OCI-LY1 (cell line): ENCODE measurements around the gene MELTF.

Experiments used
- H2AFZ ChIP-seq: fragments of 200-600 bp; sonication (generic), shearing (Covaris generic); 2 replicates; pipeline ENCODE4 v1.6.0; 2014; ENCODE audit warnings: antibody characterized with exemption, mild to moderate bottlenecking, low read length
- H3F3A ChIP-seq: fragments of 200-600 bp; sonication (generic), shearing (Covaris generic); 2 replicates; pipeline ENCODE4 v1.6.0; 2014; ENCODE audit warnings: mild to moderate bottlenecking, antibody characterized with exemption, low read length, moderate library complexity; ENCODE audit not compliant: insufficient read depth
- H3K27ac ChIP-seq: fragments of 200-600 bp; sonication (generic); 2 replicates; pipeline ENCODE4 v1.5.1; 2014; ENCODE audit warnings: low read length, mixed run types, mild to moderate bottlenecking, low read depth; ENCODE audit not compliant: poor library complexity, severe bottlenecking
- H3K27me3 ChIP-seq: fragments of 200-600 bp; sonication (generic); 2 replicates; pipeline ENCODE4 v1.6.0; 2014; ENCODE audit warnings: antibody characterized with exemption, mild to moderate bottlenecking, low read length, moderate library complexity; ENCODE audit not compliant: insufficient read depth
- H3K36me3 ChIP-seq: fragments of 200-600 bp; sonication (generic); 2 replicates; pipeline ENCODE4 v1.6.1; 2014; ENCODE audit warnings: mild to moderate bottlenecking, antibody characterized with exemption, low read length, moderate library complexity, mixed read lengths; ENCODE audit not compliant: insufficient read depth
- H3K4me1 ChIP-seq: fragments of 200-600 bp; sonication (generic); 2 replicates; pipeline ENCODE4 v1.5.1; 2014; ENCODE audit warnings: mild to moderate bottlenecking, low read length, moderate library complexity; ENCODE audit not compliant: insufficient read depth, severe bottlenecking
- H3K4me2 ChIP-seq: fragments of 200-600 bp; sonication (generic), shearing (Covaris generic); 2 replicates; pipeline ENCODE4 v1.6.1; 2014; ENCODE audit warnings: low read length
- H3K4me3 ChIP-seq: fragments of 200-600 bp; sonication (generic); 2 replicates; pipeline ENCODE4 v1.5.1; 2014; ENCODE audit warnings: low read length, low read depth, mild to moderate bottlenecking, mixed read lengths; ENCODE audit not compliant: poor library complexity, severe bottlenecking
- H3K79me2 ChIP-seq: fragments of 200-600 bp; shearing (Covaris generic); 2 replicates; pipeline ENCODE4 v1.6.1; 2016; ENCODE audit warnings: mixed run types, low read length, mixed read lengths; ENCODE audit not compliant: insufficient read depth
- H3K9ac ChIP-seq: fragments of 200-600 bp; sonication (generic), shearing (Covaris generic); 2 replicates; pipeline ENCODE4 v1.6.1; 2014; ENCODE audit warnings: mild to moderate bottlenecking, low read length, mixed read lengths
- H3K9me2 ChIP-seq: fragments of 200-600 bp; sonication (generic), shearing (Covaris generic); 2 replicates; pipeline ENCODE4 v1.6.1; 2014; ENCODE audit warnings: low read depth, mild to moderate bottlenecking, low read length, mixed read lengths
- H3K9me3 ChIP-seq: fragments of 200-600 bp; shearing (Covaris generic); 2 replicates; pipeline ENCODE4 v1.6.1; 2014; ENCODE audit warnings: low read length, mixed read lengths
- H4K20me1 ChIP-seq: fragments of 200-600 bp; sonication (generic), shearing (Covaris generic); 2 replicates; pipeline ENCODE4 v1.6.0; 2016; ENCODE audit warnings: mild to moderate bottlenecking, low read length; ENCODE audit not compliant: insufficient read depth
- CTCF ChIP-seq: fragments of 200-600 bp; sonication (generic), shearing (Covaris generic); IDR thresholded peaks from 2 replicates; pipeline ENCODE4 v1.5.1; 2017; ENCODE audit warnings: mild to moderate bottlenecking, antibody characterized with exemption, low read length, moderate library complexity, mixed read lengths
- EZH2 ChIP-seq: fragments of 200-600 bp; sonication (generic), shearing (Covaris generic); IDR thresholded peaks from 2 replicates; pipeline ENCODE4 v1.8.0; 2017; ENCODE audit warnings: borderline replicate concordance, mixed run types, mild to moderate bottlenecking, antibody characterized with exemption, low read length, moderate library complexity, mixed read lengths

MELTF gene

GRCh38 chr3:197002701-197003454 is 26.7 kb downstream of the MELTF start:
- Histone ChIP-seq H3F3A (no peaks in the 10 kb centered on the region), H3K79me2 (no peaks in the 10 kb centered on the region), H3K4me1 (peaks cover 25% of the 10 kb centered on the region), H3K4me2 (peak overlapping the region; percentile 97), H3K36me3 (no peaks in the 10 kb centered on the region; the same call in 1 of the 2 replicates), H3K4me3 (peak overlapping the region; percentile 69), H3K9me2 (no peaks in the 10 kb centered on the region), H3K9ac (peak overlapping the region; percentile 84), H3K27ac (no peak overlapping the region), H3K27me3 (no peaks in the 10 kb centered on the region), H4K20me1 (no peaks in the 10 kb centered on the region), H2AFZ (no peak overlapping the region), H3K9me3 (no peaks in the 10 kb centered on the region)
- TF ChIP-seq EZH2 (no peak), CTCF (peak; percentile 62)

- no peaks in the 10 kb centered on the region for H3K9me3 ChIP-seq
- H3K9ac ChIP-seq: peak overlapping the region; percentile 63
- no peak for TF ChIP-seq CTCF
- TF ChIP-seq EZH2: no peak
- H3K9me2 ChIP-seq: no peaks in the 10 kb centered on the region
- no peak overlapping the region for H2AFZ ChIP-seq
- no peak overlapping the region for H3K27ac ChIP-seq
- no peaks in the 10 kb centered on the region for H3K79me2 ChIP-seq
- H3F3A ChIP-seq: no peaks in the 10 kb centered on the region
- H3K4me1 ChIP-seq: peaks cover 25% of the 10 kb centered on the region
- no peaks in the 10 kb centered on the region for H3K27me3 ChIP-seq
- H3K4me3 ChIP-seq: peak overlapping the region; percentile 69
- H3K36me3 ChIP-seq: no peaks in the 10 kb centered on the region; the same call in 1 of the 2 replicates
- peak overlapping the region; percentile 97 for H3K4me2 ChIP-seq
- H4K20me1 ChIP-seq: no peaks in the 10 kb centered on the region
These were observed 27.5 kb downstream of the MELTF start for GRCh38 chr3:197001972-197002700.

- H3K27me3 ChIP-seq: no peaks in the 10 kb centered on the region
- TF ChIP-seq CTCF (peak; percentile 3; the same call in 1 of the 2 replicates), EZH2 (no peak)
- H3K4me2 ChIP-seq: peak overlapping the region; percentile 97
- H3K27ac ChIP-seq: no peak overlapping the region
- no peaks in the 10 kb centered on the region for H3K79me2 ChIP-seq
- no peaks in the 10 kb centered on the region for H3F3A ChIP-seq
- peak overlapping the region; percentile 69 for H3K4me3 ChIP-seq
- no peaks in the 10 kb centered on the region; the same call in 1 of the 2 replicates for H3K36me3 ChIP-seq
- no peaks in the 10 kb centered on the region for H3K9me3 ChIP-seq
- no peak overlapping the region for H2AFZ ChIP-seq
- peaks cover 25% of the 10 kb centered on the region for H3K4me1 ChIP-seq
- H4K20me1 ChIP-seq: no peaks in the 10 kb centered on the region
- H3K9me2 ChIP-seq: no peaks in the 10 kb centered on the region
- H3K9ac ChIP-seq: peak overlapping the region; percentile 63
These were observed 28.3 kb downstream of the MELTF start for GRCh38 chr3:197001106-197001971.
